NCI-H2081 treated with DMSO at 0.1 percent for 48 hours (cell line): ENCODE data around the gene IL2RA.
"Not testable (repeated sequence)": the region's sequence is repeated elsewhere in the genome, so short reads cannot be mapped to it uniquely, and the experiment has no call there.

Source experiments
- DNase-seq: peaks from one replicate; lab custom pipeline; 2025; lab: John Stamatoyannopoulos, UW

Gene IL2RA

GRCh38 chr10:5977471-5978229, 84.5 kb downstream of the IL2RA start, which contains the start of gene IL15RA:
TSS of gene IL15RA (minus strand) at chr10:5977543. CDS start at chr10:5977492, 51 bp downstream.
- no peak for DNase-seq

GRCh38 chr10:5976512-5977470, 85.4 kb downstream of the IL2RA start:
- no peak for DNase-seq

- no peak for DNase-seq
Measured at GRCh38 chr10:5975641-5976473, 86.3 kb downstream of the IL2RA start.

- DNase-seq = no peak
Measured at GRCh38 chr10:5973069-5973468, 89.1 kb downstream of the IL2RA start.

- no peak for DNase-seq
Measured at GRCh38 chr10:5971886-5972285, 90.3 kb downstream of the IL2RA start.

GRCh38 chr10:5971315-5971832, 90.8 kb downstream of the IL2RA start:
- no peak for DNase-seq

- DNase-seq = no peak
Measured at GRCh38 chr10:5970527-5970926, 91.6 kb downstream of the IL2RA start.

- no peak for DNase-seq
Measured at GRCh38 chr10:5970066-5970465, 92.1 kb downstream of the IL2RA start.

- DNase-seq = no peak
Measured at GRCh38 chr10:5968681-5969453, 93.3 kb downstream of the IL2RA start.

GRCh38 chr10:5968037-5968680, 94.0 kb downstream of the IL2RA start:
- DNase-seq = no peak

- no peak for DNase-seq
Measured at GRCh38 chr10:5965266-5965665, 96.9 kb downstream of the IL2RA start.

GRCh38 chr10:5964736-5965135, 97.4 kb downstream of the IL2RA start:
- no peak for DNase-seq

- no peak for DNase-seq
Measured at GRCh38 chr10:5963591-5963990, 98.6 kb downstream of the IL2RA start.

- DNase-seq = no peak
Measured at GRCh38 chr10:5963071-5963470, 99.1 kb downstream of the IL2RA start.

- DNase-seq = not testable (repeated sequence)
Measured at GRCh38 chr10:5962358-5962940, 99.7 kb downstream of the IL2RA start.

- no peak for DNase-seq
Measured at GRCh38 chr10:5961405-5962100, 100.6 kb downstream of the IL2RA start.

- not testable (repeated sequence) for DNase-seq
Measured at GRCh38 chr10:5960973-5961275, 101.2 kb downstream of the IL2RA start.
